SW 1271 (cell line): ENCODE data around the gene RPS6KC1.
"Not testable (repeated sequence)": the region's sequence is repeated elsewhere in the genome, so short reads cannot be mapped to it uniquely, and the experiment has no call there.

Source experiments
- DNase-seq, 2 experiments: peaks; one replicate each; lab custom pipeline; 2025; lab: John Stamatoyannopoulos, UW

RPS6KC1 gene

DNA sequence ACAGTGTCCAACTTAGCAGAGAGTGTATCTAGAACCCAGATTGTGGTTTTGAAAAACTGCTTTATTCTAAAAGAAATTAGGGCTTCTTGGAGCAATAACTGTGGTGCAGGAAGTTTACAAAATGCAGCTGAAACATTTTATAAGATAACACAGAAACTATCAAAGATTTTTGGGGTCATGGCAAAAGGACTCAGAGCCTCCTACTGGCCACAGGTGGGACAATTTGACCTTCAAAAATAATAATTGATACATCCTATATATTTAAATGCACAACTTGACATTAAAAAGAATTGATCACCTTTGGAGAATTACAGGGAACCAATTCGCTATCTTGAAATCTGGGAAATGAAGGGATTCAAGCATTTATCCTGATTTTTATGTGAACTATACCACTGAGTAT, 235.2 kb downstream of the RPS6KC1 start:
- no peak for DNase-seq

DNA sequence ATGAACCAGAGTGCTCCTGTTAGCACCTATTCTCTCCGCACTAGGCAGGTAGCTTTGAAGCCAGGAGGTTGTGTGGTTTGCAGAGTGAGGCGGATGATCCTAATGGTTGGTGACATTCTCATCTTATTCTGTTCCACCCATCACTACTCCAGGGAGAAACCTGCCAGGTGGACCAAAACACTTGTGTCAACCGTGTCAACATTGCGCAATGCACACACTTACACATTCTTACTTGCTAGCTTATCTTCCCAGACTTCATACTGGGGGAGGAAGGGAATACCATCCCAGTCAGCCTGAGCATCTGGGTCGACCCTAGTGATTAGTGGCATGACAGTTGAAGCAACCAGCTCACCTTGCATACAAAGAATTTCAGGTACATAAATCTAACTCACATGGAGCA, 236.9 kb downstream of the RPS6KC1 start:
- no peak for DNase-seq

DNA sequence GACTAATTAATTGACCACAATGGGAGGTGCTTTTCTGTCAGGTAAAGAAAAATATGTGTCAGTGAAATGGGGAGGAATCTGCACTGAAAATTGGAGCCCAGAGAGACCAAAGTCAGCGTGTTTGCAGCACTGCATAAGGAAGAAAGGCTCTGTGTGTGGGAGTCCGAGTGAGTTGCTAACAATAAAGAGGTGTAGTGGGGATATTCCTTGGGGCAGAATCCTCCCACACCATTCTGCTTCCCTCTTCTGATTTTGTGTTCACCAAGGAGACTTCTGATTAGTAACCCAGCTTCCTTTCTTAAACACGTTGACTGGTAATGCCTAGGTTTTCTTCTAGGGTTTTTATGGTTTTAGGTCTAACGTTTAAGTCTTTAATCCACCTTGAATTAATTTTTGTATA, 240.5 kb downstream of the RPS6KC1 start:
- DNase-seq: no peak

- DNase-seq: no peak
These were observed 241.6 kb downstream of the RPS6KC1 start for GRCh38 chr1:213292614-213293013.

- DNase-seq: no peak
These were observed 244.8 kb downstream of the RPS6KC1 start for GRCh38 chr1:213295860-213296259.

DNA sequence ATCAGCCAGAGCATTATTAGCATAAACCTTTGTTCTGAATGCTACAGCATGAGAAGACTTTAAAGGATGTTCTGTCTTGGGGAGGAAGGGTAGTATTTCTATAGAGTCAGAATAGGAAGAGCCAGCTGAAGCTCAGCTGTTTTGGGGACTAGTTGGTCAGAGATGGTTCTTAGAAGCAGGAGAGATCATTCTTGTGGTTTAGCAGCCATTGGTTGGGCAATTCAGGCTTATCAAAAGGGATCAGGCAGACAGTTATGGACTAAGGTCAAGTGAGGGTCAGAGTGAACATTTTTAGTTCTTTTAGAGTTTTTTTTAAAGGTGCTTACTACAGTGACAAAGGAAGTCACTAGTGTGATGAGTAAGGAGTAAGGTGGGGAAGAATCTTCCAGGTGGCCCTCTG, 245.5 kb downstream of the RPS6KC1 start:
- DNase-seq: no peak

DNA sequence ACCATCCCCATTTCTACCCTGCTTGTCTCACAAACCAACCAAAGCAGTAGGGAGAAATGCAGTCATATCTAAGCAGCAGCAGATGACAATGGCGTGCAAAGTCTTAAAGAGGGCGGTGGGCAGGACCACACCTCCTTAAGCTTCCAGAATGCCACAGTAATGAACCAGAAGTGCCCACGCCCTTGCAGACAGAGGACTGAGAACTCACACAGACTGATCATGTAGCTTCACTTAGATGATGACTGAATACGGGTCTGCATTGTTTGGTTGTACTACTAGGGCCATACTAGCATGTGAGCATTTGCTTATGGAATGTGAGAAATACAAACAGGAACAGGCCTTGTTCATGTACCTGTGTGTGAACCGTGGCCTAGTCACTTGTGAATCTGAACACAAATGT, 246.0 kb downstream of the RPS6KC1 start:
- no peak for DNase-seq

DNA sequence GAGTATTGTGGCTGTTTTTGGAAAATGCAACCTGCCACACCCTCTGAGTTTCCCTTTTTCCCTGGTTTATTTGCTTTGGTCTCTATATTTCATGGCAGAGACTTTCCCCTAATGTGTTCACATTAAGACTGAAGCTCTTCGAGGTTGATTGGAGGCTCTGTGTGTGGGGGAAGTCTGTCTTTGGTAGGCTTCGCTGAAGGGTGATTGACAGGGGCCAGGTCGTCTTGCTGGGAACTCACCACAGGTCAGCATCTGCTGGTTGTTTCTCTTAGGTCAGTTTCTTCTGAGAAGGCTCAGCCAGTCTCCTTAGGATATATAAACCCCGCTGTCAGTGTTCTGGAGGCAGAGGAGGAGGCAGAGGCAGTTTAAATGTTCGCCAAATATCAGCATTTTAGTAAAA, 249.4 kb downstream of the RPS6KC1 start:
- DNase-seq: no peak

- DNase-seq: not testable (repeated sequence)
These were observed 250.5 kb downstream of the RPS6KC1 start for GRCh38 chr1:213301524-213301923.

DNA sequence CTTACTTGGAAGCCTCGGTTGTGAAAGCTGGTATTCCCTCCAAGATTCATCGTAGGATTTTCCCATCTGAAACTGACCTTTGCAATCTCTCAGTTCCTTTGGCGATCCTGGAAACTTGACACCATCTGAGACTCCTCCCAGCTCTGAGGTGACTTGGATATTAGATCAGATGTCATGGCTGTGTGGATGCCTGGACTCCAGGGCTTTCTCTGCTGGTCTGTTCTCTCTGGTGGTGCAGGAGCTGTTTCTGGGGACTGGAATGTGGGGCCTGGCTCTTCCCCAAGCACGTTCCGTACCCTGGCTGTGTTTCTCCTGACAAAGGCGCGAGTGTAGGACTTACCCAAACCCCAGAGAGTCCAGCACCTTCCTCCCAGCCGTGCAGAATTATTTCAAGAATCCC, 252.2 kb downstream of the RPS6KC1 start:
- DNase-seq: no peak

DNA sequence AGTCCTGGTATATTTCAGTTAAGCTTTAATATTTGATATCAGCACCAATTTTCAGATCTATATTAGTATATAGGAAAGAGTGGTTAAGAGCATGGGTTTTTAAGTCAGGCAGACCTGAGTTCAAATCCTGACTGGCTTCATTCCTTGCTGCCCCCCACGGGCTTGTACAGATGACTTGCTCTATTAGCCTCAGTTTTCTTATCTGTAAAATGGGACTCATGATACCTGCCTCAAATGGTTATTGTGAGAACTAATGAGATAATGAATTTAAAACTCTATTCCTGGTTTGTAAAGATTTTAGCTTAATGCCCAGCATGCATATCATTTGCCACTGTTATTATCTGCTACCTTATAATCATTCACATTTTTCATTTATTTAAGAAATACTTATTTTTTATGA, 264.5 kb downstream of the RPS6KC1 start:
- no peak for DNase-seq

GRCh38 chr1:213318458-213318857, 267.4 kb downstream of the RPS6KC1 start:
- DNase-seq: not testable (repeated sequence)

DNA sequence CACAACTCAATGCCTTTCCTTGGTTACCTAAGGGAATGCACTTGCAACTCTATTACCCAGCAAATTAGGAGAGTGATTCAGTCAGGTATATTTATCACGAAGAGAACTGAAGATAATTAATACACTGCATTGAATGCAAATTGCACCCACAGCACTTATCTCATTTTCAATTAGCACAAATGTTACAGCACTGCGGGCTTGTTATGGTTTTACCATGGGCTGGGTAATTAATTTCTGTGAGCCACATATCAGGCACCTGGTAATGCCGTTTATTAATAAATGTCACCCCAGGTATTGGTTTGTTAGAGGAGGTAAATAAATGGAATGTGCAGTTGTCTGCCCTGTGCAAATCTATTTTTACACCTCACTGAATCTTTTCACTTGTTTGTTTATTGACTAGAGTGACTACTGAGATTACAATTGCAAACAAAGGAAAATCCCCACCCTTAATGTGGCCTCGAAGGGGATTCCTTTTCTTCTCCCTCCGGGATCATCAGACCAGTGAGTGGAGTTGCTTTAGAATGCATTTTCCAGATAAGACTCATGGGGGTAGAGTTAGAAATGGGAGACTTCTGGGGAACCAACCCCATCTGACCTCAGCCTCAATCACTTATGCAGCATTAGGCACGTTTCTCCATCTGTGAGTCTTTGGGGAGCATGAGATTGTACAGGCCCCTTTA, 269.3 kb downstream of the RPS6KC1 start:
- no peak for DNase-seq
